ENCODE measurements around the gene SUMO3. TPM values are rescaled to one million over a fixed set of nuclear protein-coding genes. Genes with fewer than 3 reads are reported as not detected.

Gene SUMO3
- total RNA-seq, 2 donors from 2014 or later, result 60.1 to 67.8 TPM

DNA sequence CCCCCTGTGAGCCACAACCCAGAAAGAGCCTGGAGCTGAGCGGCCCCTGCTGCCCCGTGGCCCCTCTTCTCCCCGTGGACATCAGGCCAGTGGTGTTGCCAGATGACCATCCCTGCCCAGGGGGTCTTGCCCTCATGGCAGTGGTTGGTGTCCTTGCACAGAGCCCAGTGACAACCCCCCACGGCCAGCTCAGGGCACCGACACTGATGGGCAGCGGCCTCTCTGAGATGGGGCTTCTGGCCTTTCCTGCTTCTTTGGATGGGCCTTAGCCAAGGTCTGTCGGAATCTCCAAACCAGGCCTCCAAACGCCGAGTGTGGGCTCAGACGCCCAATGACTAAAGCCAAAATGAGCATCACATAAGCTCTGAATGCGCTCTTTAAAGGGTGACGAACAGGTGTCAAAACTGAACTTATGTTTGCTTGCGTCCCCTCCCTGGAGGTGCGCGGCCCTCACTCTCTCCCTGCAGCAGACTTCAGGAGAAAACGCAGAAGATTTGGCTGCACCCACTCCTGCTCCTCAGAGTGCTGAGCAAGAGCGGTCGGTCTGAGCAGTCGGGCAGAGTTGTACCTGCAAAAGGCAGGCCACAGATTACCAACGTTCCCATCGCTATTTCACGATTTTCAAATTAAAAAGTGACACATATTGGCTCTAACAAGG is 58.1 kb downstream of the SUMO3 start:
- Mint-ChIP-seq H3K36me3 (ENCODE audit: insufficient read depth in 2 of 2) (no peaks in the 10 kb centered on the region), H3K27me3 (ENCODE audit: low read depth) (no peaks in the 10 kb centered on the region), H3K4me1 (ENCODE audit: low read depth) (no peaks in the 10 kb centered on the region), H3K4me3 (no peak overlapping the region), H3K9me3 (no peaks in the 10 kb centered on the region), H3K27ac (no peak overlapping the region)
- DNase-seq (no peak), ATAC-seq (replicated peaks in 1 of 2) (no peak)

DNA sequence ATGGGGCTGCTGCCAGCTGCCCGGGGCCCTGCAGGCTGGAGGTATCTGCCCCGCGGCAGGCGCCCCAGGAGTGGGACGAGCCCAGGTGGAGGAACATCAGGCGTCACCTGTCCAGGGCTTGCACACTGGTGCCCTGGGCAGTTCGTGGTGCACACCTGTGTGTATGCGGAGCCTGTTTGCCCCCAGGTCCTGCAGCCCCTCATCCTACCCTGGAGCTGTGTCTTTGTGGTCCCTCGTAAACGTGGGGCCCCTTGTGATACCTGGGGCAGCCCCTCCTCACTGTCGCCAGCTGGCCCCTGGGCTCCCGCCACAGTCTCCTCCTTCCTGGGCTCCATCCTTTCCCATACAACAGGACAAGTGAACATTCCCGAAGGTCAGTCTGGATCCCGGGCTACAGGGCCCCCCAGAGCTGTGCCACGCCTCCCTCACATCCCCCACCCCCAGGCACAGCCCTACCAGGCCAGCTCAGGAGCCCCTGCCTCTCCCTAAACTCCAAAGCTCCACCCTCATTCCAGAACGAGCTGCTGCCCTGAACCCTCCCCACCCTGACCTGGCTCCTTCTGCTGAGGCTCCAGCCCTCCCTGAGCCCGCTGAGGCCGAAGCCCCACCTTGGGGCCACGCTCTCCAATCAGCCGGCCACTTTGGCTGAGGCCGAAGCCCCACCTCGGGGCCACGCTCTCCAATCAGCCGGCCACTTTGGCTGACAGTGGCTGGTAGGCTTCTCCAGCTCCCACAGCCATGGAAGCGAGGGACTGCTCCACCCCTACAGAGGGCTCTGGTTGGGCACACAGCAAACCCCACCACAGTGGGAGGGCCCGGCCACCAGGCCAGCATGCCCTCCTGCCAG is 58.9 kb downstream of the SUMO3 start:
- no peaks in the 10 kb centered on the region for H3K36me3 Mint-ChIP-seq (ENCODE audit: insufficient read depth in 2 of 2)
- no peaks in the 10 kb centered on the region for H3K27me3 Mint-ChIP-seq (ENCODE audit: low read depth)
- no peak overlapping the region for H3K4me3 Mint-ChIP-seq
- DNase-seq, result no peak
- H3K9me3 Mint-ChIP-seq, result no peaks in the 10 kb centered on the region
- ATAC-seq (replicated peaks in 1 of 2), result no peak
- H3K4me1 Mint-ChIP-seq (ENCODE audit: low read depth), result no peaks in the 10 kb centered on the region
- H3K27ac Mint-ChIP-seq, result no peak overlapping the region

DNA sequence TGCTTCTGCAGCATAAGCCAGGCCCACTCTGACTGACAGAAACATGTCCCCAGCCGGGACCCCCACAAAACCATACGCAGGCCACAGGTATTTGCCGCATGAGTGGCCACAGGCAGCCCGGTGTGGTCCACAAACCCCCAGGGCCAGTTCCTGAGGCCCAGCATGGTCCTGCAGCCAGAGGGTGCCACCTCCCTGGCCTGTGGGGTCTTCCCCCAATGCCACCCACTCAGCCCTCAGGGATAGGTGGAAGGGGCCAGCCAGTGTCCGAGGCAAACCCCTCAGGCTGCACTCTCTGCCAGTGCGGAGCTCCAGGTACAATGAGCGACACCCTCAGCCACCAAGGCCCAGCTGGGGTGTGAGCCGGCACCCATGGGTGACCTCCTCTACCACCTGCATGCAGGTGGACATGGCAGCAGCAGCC is 59.7 kb downstream of the SUMO3 start:
- no peaks in the 10 kb centered on the region for H3K9me3 Mint-ChIP-seq
- H3K27ac Mint-ChIP-seq, result no peak overlapping the region
- no peaks in the 10 kb centered on the region for H3K27me3 Mint-ChIP-seq (ENCODE audit: low read depth)
- H3K36me3 Mint-ChIP-seq (ENCODE audit: insufficient read depth in 2 of 2), result no peaks in the 10 kb centered on the region
- DNase-seq (no peak), ATAC-seq (replicated peaks in 1 of 2) (no peak)
- no peak overlapping the region for H3K4me3 Mint-ChIP-seq
- H3K4me1 Mint-ChIP-seq (ENCODE audit: low read depth), result no peaks in the 10 kb centered on the region

DNA sequence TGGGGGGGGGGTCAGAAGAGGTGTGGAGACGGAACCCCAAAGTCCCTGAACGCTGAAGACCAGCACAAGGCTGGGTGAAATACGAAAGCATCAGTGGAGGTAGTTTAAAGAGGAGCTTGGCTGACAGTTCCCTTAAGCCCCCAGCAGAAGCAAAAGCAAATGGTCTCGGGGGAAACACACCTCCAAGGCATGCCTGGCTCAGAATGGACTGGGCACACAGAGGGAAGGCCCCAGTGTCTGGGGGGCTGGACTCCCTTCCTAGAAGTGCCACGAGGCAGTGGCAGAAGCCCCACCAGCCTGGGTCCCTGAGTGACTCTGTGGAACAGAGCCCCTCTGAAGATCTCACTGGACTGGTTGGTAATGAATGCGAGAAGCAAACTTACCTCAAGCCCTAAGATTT is 60.1 kb downstream of the SUMO3 start:
- no peak overlapping the region for H3K27ac Mint-ChIP-seq
- no peaks in the 10 kb centered on the region for H3K4me1 Mint-ChIP-seq (ENCODE audit: low read depth)
- ATAC-seq (replicated peaks in 1 of 2), result no peak
- DNase-seq, result no peak
- no peak overlapping the region for H3K4me3 Mint-ChIP-seq
- no peaks in the 10 kb centered on the region for H3K9me3 Mint-ChIP-seq
- H3K27me3 Mint-ChIP-seq (ENCODE audit: low read depth), result no peaks in the 10 kb centered on the region
- no peaks in the 10 kb centered on the region for H3K36me3 Mint-ChIP-seq (ENCODE audit: insufficient read depth in 2 of 2)

- H3K9me3 Mint-ChIP-seq, result no peaks in the 10 kb centered on the region
- no peaks in the 10 kb centered on the region for H3K27me3 Mint-ChIP-seq (ENCODE audit: low read depth)
- ATAC-seq (replicated peaks in 1 of 2), result no peak
- no peak overlapping the region for H3K27ac Mint-ChIP-seq
- no peak overlapping the region for H3K4me3 Mint-ChIP-seq
- no peaks in the 10 kb centered on the region for H3K36me3 Mint-ChIP-seq (ENCODE audit: insufficient read depth in 2 of 2)
- DNase-seq, result no peak
- H3K4me1 Mint-ChIP-seq (ENCODE audit: low read depth), result no peaks in the 10 kb centered on the region
Measured at GRCh38 chr21:44756423-44757185, 61.3 kb downstream of the SUMO3 start.

Other genes with a start within 250 kb of the SUMO3 start
- not detected for gene KRTAP10-4, start 244.3 kb downstream of the SUMO3 start, total RNA-seq
- gene KRTAP10-5, start 237.5 kb downstream of the SUMO3 start, total RNA-seq, result not detected
- not detected for gene KRTAP10-6, start 225.6 kb downstream of the SUMO3 start, total RNA-seq
- not detected for gene KRTAP10-7, start 217.5 kb downstream of the SUMO3 start, total RNA-seq
- gene KRTAP10-8, start 206.0 kb downstream of the SUMO3 start, total RNA-seq, result not detected
- gene KRTAP10-9, start 191.0 kb downstream of the SUMO3 start, total RNA-seq, result not detected
- not detected for gene KRTAP10-10, start 180.7 kb downstream of the SUMO3 start, total RNA-seq
- not detected for gene KRTAP10-11, start 171.6 kb downstream of the SUMO3 start, total RNA-seq
- not detected for gene KRTAP12-4, start 163.4 kb downstream of the SUMO3 start, total RNA-seq
- not detected for gene KRTAP12-3, start 160.1 kb downstream of the SUMO3 start, total RNA-seq
- not detected for gene KRTAP12-2, start 151.1 kb downstream of the SUMO3 start, total RNA-seq
- not detected for gene KRTAP12-1, start 135.9 kb downstream of the SUMO3 start, total RNA-seq
- gene KRTAP10-12, start 120.9 kb downstream of the SUMO3 start, total RNA-seq, result not detected
- not detected for gene TSPEAR, start 106.5 kb downstream of the SUMO3 start, total RNA-seq
- gene UBE2G2, start 16.2 kb downstream of the SUMO3 start, total RNA-seq, result 10 to 100 TPM; 85.2 to 95.6 TPM
- gene PTTG1IP, start 55.6 kb upstream of the SUMO3 start, total RNA-seq, result 10 to 100 TPM; 63.9 to 70.5 TPM
- gene ITGB2, start 102.8 kb upstream of the SUMO3 start, total RNA-seq, result 100 to 1,000 TPM; 248 to 287 TPM
- 10 to 100 TPM; 38.7 to 48.9 TPM for gene SLX9, start 122.0 kb upstream of the SUMO3 start, total RNA-seq

All from activated T-cell treated with anti-CD3 and anti-CD28 coated beads, Interleukin-2, amount 50 U/mL, for 72 hours (primary cell).